ENCODE data around the gene PHLDB1. TPM values are rescaled to one million over a fixed set of nuclear protein-coding genes. Genes with fewer than 3 reads are reported as not detected.

PHLDB1 gene
- polyA plus RNA-seq, 2 of the 4 experiments (the other 2 are of a cell fraction): 5.9 to 20.0 TPM

DNA sequence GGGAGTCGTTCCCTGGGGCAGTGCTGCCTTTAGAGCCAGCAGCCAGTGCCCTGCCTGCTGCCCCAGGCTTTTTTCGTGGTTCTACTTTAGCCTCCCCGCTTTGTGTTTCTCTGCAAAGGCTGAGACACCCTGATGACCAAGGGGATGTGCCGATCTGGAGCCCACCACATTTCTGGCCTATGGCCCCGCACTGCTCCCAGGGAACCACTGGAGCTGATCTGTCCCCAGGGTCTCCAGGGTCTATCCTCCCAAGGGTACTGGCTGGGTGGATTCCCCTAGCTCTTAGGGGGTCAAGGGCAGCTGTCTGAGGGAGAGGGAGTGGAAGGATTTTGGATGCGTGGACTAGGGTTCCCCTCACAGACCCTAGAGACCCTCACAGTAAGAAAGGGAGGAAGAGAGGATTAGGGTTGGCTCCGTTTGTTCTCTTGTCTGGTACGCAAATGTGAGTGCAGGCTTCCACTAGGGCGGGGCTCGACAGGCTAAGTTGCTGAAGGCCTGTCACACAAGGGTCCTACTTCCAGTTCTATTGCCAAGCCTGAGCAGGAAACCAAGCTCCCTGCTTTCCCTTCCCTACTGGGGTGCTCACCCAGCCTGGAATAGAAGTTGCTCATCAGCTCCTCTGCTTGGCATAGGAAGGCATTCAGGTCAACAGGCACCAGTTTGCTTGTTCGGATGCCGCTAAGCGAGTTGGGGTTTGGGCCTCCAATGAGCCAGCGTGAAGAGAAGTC lies 52.7 kb downstream of the PHLDB1 start:
- no peak for FAIRE-seq
- no peak for TF ChIP-seq BHLHE40 (IDR thresholded peaks at IDR 0.05; ENCODE audit: low read depth, low read length)
- no peak for TF ChIP-seq JUN (IDR thresholded peaks at IDR 0.05)
- no peak for TF ChIP-seq EHF (CRISPR knock-in tag; IDR thresholded peaks at IDR 0.05)
- no peak for TF ChIP-seq TFCP2L1 (CRISPR knock-in tag; IDR thresholded peaks at IDR 0.05)
- TF ChIP-seq HEYL (CRISPR knock-in tag; IDR thresholded peaks at IDR 0.05): no peak
- TF ChIP-seq HDAC2 (IDR thresholded peaks at IDR 0.05): no peak
- no peak for TF ChIP-seq ELK1 (IDR thresholded peaks at IDR 0.05; ENCODE audit: low read depth, low read length)
- no peak for TF ChIP-seq RFX5 (IDR thresholded peaks at IDR 0.05)
- TF ChIP-seq RARB (CRISPR knock-in tag; IDR thresholded peaks at IDR 0.05): no peak
- no peak for TF ChIP-seq BCL3 (IDR thresholded peaks at IDR 0.05)
- Histone ChIP-seq H3K4me1 (peaks cover 4% of the 10 kb centered on the region; the same call in 1 of the 3 replicates), H3K4me3 (no peak overlapping the region), H3K27ac (no peak overlapping the region), H3K4me2 (no peak overlapping the region), H3K9me3 (no peaks in the 10 kb centered on the region)
- ChIA-PET CTCF (interaction anchor here (0.7 to 10.7 kb wide), 22 partner anchors 9 to 302 kb away, joined by 3 to 90 read pairs (median 4); partner anchors contain the start of genes PHLDB1 and UPK2), POLR2A (no interaction called here)
- no peak for ATAC-seq
- WGBS (ENCODE audit: missing lambda C conversion rate): 69% methylated on average over 10 of the region's 14 CpGs
- no peak for DNase-seq (ENCODE audit: low read depth in 1 of 2, low spot score in 1 of 2)

GRCh38 chr11:118660681-118661424 lies 53.4 kb downstream of the PHLDB1 start:
- Histone ChIP-seq H3K9me3 (no peaks in the 10 kb centered on the region), H3K27ac (no peak overlapping the region), H3K4me1 (peaks cover 4% of the 10 kb centered on the region; the same call in 1 of the 3 replicates), H3K4me3 (no peak overlapping the region), H3K4me2 (no peak overlapping the region)
- POLR2A ChIA-PET: no interaction called here
- TF ChIP-seq ESRRA (IDR thresholded peaks at IDR 0.05; ENCODE audit: borderline replicate concordance, low read length) (no peak), NR3C1 (IDR thresholded peaks at IDR 0.05) (no peak), NPAS2 (CRISPR knock-in tag; IDR thresholded peaks at IDR 0.05; ENCODE audit: borderline replicate concordance) (no peak), FOSL2 (IDR thresholded peaks at IDR 0.05) (no peak), FOSL2 (CRISPR knock-in tag; IDR thresholded peaks at IDR 0.05) (no peak), JUNB (IDR thresholded peaks at IDR 0.05) (no peak), KDM5A (IDR thresholded peaks at IDR 0.05) (no peak)
- TF ChIP-seq, protein P1, sequence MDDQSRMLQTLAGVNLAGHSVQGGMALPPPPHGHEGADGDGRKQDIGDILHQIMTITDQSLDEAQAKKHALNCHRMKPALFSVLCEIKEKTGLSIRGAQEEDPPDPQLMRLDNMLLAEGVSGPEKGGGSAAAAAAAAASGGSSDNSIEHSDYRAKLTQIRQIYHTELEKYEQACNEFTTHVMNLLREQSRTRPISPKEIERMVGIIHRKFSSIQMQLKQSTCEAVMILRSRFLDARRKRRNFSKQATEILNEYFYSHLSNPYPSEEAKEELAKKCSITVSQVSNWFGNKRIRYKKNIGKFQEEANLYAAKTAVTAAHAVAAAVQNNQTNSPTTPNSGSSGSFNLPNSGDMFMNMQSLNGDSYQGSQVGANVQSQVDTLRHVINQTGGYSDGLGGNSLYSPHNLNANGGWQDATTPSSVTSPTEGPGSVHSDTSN (IDR thresholded peaks at IDR 0.05): no peak
- ATAC-seq (no peak), FAIRE-seq (no peak), DNase-seq (ENCODE audit: low read depth in 1 of 2, low spot score in 1 of 2) (no peak)
- CTCF ChIA-PET: interaction anchor here (0.7 to 10.7 kb wide), 16 partner anchors 9 to 301 kb away, joined by 3 to 90 read pairs (median 4); partner anchors contain the start of gene PHLDB1
- 45% methylated on average over 2 of the region's 7 CpGs for WGBS (ENCODE audit: missing lambda C conversion rate)
